Sigmoid colon (tissue), 4 donors: Measurements from ENCODE around the gene CFAP97D1.
"Not testable (repeated sequence)": the region's sequence is repeated elsewhere in the genome, so short reads cannot be mapped to it uniquely, and the experiment has no call there.

Experiments
- POLR2AphosphoS5 ChIP-seq, 4 donors: sonication (generic); formaldehyde crosslinking; IDR thresholded peaks; one replicate each; pipeline ENCODE4 v1.6.1; 2017; ENCODE audit warnings: antibody characterized with exemption in 4 of 4
- TF ChIP-seq, protein P1 (sequence below), 4 experiments: fragments of 450-650 bp in 3 of 4; fragments of 200-600 bp in 1 of 4; IDR thresholded peaks; one replicate each; pipeline ENCODE4 v1.5.1; 2016 to 2019; ENCODE audit warnings: antibody characterized with exemption in 4 of 4, mild to moderate bottlenecking in 3 of 4, moderate library complexity in 2 of 4

DNA sequence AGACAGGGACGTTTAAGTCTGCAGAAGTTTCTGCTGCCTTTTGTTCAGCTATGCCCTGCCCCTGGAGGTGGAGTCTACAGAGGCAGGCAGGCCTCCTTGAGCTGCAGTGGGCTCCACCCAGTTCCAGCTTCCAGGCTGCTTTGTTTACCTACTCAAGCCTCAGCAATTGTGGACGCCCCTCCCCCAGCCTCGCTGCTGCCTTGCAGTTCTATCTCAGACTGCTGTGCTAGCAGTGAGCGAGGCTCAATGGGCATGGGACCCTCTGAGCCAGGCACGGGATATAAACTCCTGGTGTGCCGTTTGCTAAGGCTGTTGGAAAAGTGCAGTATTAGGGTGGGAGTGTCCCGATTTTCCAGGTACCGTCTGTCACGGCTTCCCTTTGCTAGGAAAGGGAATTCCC lies 17.8 kb downstream of the CFAP97D1 start:
- TF ChIP-seq, protein P1, sequence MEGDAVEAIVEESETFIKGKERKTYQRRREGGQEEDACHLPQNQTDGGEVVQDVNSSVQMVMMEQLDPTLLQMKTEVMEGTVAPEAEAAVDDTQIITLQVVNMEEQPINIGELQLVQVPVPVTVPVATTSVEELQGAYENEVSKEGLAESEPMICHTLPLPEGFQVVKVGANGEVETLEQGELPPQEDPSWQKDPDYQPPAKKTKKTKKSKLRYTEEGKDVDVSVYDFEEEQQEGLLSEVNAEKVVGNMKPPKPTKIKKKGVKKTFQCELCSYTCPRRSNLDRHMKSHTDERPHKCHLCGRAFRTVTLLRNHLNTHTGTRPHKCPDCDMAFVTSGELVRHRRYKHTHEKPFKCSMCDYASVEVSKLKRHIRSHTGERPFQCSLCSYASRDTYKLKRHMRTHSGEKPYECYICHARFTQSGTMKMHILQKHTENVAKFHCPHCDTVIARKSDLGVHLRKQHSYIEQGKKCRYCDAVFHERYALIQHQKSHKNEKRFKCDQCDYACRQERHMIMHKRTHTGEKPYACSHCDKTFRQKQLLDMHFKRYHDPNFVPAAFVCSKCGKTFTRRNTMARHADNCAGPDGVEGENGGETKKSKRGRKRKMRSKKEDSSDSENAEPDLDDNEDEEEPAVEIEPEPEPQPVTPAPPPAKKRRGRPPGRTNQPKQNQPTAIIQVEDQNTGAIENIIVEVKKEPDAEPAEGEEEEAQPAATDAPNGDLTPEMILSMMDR (IDR thresholded peaks at IDR 0.05): not testable (repeated sequence)
- TF ChIP-seq POLR2AphosphoS5 (IDR thresholded peaks at IDR 0.05): not testable (repeated sequence)
